HPDE6-E6E7 (cell line): Measurements from ENCODE around the gene TDRD9.

ENCODE experiments used
- DNase-seq: peaks from one replicate; pipeline ENCODE4 v3.0.0; 2011; ENCODE audit warnings: missing footprints; ENCODE audit errors: extremely low spot score

The TDRD9 gene

DNA sequence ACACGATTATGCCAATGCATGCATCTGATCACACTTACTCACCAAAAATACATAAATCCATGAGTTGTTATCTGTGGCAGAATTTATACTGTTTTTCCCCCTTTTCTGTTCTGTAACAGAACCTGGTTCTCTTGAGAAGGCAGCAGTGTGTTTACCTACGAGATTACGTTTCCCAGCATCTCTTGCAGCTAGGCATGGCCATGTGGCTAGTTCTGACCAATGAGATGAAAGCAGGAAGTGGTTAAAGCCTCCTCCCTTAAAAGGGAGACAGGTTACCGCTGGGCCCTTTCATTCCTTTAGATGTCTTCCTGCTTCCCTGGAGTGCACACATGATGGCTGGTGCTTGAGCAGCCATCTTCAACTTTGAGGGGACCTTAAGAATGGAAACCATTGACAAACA lies 145.5 kb downstream of the TDRD9 start:
- no peak for DNase-seq

DNA sequence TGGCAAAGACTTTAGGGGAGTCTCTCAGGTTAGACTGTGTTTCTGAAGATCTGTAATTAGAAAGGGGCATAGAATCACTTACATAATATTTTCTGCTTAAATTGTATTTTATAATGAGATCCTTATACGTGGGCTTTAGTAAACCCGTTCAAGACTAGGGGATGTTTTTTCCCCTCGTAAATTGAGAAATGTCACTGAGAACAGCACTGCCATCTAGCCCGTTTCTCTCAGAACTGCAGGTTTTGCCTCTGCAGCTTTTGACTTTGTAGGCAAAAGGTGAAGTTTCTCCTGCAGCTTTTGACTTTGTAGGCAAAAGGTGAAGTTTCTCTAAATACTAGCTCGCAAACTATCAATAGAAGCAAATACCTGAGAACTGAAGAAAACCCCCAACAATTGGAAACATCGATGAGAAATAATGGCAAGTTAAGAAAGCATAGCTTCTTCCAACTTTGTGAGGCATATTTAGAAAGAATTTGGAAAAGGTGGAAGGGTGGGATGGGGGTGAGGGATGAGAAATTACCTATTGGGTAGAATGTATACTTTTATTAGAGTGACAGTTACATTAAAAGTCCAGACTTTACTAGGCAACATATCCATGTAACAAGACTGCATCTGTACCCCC lies 147.4 kb downstream of the TDRD9 start:
- DNase-seq: no peak

DNA sequence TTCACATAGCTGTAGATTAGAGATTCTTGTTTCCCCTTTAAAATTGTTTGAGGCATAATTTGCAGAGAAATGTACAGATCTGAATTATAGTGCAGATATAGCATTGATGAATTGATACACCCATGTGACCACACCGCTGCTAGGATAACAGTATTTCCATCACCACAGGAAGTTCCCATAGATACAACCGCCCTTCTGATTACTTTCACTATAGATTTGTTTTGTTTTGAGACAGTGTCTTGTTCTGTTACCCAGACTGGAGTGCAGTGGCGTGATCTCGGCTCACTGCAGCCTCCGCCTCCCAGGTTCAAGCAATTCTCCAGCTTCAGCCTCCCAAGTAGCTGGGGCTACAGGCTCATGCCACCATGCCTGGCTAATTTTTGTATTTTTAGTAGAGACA lies 148.5 kb downstream of the TDRD9 start:
- DNase-seq: no peak

DNA sequence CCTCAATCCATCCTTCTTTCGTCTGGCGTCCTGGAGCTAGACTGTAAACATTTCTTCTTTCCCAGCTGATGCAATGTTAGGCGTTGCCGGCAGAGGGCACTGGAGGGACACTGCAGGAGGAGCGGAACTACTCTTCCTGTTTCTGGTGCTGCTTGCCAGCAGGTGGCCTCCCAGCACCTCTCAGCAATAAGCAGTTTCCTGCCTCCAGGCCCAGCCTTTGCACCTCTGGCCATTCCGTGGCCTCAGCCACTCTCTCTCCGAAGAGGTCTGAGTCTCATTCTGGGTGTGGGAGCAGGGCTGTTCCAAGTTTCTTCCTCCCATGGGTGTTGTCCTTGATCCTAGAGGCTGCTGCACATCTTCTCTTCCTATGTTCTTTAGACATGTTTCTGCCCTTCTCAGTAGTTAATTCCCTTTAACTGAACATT lies 149.8 kb downstream of the TDRD9 start:
- DNase-seq: peak; percentile 92

DNA sequence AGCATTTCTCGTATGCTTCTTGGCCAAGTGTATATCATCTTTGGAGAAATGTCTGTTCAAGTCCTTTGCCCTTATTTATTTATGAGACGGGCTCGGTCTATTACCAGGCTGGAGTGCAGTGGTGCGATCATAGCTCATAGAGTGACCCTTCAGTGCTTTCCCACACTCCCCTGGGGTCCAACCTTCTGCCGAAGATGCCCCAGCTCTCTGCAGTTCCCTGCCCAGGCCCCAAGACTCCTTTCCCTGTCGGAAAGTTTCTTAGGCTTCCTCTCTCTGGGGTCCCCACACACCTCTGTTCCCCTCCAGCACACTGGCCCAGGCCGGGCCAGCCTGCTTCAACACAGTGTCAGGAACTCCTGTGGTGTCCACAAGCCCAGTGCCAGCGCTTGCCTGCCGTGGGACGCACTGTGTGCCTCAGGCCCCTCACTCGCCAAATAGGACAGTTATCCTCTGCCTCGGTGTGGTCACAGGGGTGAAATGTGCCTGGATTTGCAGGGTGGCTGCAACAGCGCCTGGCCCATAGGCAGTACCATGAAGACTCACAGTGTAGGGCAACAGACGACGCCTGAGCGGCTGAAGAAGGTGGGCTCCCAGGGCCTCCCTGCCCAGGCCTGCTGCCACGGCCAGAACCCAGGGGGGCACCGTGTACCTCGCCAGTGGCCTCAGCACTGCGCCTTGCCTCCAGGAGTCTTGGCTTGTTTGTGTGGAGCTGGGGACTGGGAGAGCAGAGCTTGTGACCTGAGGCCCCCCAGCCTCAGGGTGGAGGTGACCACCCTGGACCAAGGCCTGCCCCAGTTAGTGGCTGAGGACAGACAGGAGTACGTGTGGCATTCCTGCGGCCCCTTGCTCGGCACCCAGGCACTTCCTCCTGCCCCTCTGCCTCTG lies 152.4 kb downstream of the TDRD9 start:
- DNase-seq: no peak

DNA sequence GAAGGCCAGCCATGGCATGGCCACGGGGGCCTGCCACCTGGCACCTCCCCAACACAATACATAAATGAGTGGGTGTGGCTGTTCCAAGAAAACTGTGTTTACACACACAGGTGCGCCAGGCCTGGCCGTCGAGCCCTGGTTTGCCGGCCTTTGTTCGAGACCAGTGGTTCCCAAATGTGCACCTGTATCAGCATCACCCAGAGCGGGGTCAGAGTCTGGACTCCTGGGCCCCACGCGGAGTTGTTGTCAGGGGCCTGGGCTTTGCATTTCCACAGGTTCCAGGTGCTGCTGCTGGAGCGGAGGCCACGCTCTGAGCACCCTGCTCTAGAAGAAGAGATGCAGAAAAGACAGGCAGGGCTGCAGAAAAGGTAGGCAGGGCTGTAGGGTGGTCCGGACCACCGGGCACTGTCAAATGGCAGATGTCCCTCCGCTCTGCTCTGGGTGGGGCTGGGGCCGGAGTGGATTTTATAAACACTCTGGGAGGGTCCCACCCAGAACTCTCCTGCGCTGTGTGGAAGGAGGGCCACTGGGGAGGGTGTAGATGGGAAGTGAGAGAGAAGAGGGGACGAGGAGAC lies 153.1 kb downstream of the TDRD9 start:
- no peak for DNase-seq

DNA sequence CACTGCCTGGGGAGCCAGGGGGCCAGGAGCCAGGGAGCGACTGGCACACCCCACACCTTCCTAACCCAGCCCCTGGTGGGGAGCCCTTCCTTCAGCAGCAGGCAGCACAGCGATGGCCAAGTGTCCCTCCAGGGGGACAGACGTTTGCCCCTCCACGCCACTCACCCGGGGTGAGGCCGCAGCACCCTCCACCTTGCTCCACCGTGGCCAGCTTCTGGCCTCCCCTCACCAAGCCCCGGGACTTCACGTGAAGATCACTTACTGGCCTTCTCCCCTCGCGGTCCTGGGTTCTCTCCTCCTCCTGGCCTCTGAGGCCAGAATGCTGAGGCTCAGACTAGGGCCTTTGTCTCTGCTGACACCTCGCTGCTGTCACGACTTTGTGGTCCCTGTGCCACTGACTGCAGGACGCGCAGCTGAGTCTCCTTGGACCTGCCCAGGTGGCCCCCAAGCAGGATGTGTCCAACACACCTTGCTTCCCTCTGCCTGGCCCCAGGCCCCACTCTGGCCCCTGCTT lies 153.8 kb downstream of the TDRD9 start:
- DNase-seq: no peak

DNA sequence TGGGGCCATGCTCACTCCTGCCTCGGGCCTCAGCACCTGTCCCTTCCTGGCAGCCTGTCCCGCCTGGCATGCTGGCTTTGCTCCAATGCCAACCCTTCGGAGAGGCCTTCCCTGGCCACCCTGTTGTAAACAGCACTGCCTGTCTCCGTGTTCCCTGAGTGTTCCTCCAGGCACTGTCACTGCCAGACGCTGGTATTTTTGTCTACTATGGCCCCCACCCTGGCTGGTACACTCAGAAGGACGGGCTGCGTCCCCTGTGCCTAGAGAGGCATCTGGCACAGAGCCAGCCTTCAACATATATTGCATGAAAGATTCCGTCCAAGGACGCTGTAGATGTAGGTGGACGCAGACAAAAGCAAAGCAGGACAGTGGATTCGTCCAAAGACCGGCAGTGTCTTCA lies 154.6 kb downstream of the TDRD9 start:
- no peak for DNase-seq

DNA sequence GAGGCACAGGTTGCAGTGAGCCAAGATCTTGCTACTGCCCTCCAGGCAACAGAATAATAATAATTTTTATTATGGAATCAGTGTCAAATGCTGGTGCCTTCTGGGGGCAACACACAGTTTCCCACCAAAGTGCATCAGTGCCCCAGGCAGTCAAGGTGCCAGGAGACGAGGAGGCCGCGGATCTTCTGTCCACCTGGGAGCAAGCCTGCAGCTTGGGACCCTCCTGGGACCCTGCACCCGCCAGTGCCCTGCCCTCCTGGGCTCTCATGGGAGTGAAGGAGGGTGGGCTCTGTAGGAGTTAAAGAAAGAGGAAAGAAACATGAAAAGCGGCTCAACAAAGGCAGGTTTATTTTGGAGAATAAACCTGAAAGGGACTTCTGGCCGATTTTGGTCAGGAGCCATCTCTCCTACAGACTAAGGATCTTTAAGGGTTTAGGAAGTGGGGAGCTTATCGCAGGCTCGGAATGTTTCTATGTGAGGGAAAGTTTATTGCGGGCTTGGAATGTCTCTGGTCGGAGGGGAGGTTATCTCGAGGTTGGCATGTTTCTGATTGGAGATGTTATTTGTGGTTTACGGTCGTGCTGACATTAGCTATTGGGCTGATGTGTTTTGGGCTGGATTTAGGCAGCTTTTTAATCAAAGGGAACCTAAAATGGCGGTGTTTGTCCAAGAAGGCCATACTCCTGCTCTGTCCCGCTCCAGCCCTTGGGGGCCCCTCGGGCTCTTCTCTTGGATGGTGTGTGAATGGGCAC lies 156.2 kb downstream of the TDRD9 start:
- DNase-seq: no peak

DNA sequence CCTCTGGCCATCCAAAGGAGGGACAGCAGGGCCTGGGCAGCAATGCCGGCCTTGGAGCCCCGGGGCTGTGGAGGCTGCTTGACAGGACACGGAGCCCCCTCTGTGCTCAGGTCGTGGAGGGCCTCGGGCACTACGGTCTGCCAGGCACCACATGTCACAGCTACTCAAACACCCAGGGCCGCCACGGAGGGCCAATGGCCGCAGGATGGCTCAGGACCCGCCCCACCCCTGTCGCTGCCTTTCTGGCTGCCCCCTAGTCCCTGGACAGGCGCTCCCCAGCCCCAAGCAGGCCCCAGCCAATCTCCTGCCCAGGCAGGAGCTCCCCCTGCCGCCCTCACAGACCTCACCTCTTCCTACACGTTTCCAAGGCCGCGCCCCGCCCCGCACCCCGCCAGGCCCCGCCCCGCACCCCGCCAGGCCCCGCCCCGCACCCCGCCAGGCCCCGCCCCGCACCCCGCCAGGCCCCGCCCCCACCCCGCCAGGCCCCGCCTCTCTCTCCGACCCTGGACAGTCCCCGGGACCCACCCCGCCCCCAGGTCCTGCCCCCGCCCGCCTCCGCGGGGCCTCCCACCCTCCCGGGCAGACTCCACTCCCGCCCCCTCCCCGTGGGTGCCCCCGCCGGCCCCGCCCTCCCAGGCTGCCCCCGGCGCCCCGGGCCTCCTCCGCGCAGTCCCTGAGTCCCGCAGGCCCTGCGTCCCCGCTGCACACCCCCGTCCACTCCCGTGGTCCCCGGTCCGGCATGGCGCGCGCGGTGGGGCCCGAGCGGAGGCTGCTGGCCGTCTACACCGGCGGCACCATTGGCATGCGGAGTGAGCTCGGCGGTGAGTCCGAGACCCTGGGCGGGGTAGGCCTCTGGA lies 157.0 kb downstream of the TDRD9 start, which contains the start of gene ASPG:
ASPG (plus strand) TSS at position 669 of the 857 bp plus-strand sequence; CDS start at position 740, 71 bp downstream.
- no peak for DNase-seq

DNA sequence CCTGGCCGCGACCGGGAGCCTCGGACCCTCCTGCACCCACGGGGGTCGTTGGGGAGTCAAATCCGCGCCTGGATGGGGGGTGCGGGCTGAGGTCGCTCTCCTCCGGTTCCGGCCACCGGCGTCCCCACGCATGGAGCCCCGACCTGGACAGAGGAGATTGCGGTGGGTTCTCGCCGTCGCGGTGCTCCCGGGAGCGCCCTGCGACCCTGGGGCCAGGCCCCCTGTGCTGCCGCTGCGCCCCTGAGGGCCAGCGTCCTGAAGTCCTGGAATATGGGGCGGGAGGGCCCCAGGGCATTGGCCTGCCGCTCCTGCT lies 157.6 kb downstream of the TDRD9 start:
- no peak for DNase-seq

DNA sequence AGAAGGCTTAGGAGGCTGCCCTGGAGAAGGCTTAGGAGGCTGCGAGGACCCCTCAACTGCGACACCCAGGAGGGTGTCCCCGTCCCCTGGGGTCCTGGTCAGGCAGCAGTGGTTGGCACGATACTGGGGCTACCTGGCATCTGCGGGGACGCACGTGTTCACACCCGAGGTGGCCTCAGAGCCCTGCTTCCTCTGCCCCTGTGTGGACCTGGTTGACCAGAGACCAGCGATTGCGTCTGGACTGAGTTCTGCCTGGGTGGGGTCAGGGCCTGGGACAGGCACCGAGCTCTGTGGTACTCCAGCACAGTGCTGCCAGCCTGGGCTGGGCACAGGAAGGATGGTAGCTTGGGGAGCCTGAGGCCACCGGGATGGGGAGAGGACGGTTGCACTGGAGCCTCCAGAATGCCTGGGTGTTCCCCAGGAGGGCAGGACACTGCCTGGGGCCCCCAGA lies 158.0 kb downstream of the TDRD9 start:
- DNase-seq: no peak

DNA sequence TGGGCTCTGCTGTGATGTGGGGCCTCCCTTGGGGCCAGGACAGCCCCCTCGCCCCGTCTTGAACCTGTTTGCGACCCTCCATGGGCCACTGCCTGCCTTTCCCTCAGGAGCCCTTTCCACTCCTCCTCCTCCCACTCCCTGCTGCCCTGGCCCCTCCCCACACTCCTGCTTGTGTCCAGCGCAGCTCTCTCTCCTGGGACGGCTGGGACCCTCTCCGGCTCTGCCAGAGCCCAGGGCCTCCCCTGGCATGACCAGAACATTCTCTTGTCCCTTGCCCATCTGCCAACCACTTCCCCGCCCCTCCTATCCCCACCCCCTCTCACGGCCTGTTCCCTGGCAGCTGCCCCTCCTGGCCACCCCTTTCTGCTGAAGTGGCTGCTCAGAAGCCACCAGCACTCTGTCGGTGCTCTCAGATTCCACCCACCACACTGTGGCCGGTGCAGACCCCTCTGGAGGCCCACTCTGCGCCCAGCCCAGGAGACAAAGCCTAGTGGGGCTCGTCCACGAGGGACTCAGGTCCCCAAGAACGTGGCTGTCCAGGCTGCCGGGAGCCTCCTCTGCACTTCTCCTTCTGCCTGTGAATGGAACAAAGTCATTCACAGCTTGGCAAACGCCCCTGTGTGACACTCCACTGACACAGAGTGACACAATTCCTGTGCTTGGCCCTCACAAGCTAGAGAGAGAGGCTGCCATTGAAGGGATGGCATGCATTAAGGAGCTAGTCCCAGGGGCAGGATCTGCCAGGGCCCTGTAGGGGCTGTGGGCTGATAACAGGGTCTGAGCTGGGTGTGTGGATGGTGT lies 158.6 kb downstream of the TDRD9 start:
- DNase-seq: no peak

DNA sequence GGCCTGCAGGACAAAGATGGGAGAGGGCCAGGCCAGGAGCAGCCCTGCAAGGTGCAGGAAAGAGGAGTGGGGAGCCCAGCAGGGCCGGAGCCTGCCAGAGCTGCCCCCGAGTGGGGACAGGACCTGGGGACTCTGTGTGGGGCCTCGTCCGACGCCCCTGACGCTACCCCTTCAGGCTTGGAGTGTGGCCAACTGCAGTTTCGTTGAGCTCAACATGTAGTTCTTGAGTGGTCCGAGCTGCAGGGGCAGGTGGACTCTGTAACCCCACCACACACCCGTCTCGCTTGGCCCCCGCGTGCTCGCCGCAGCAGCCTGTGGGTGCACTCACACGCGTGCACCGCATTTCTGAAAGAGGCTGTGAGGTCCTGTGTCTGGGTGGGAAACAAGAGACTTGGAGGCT lies 159.2 kb downstream of the TDRD9 start:
- no peak for DNase-seq

DNA sequence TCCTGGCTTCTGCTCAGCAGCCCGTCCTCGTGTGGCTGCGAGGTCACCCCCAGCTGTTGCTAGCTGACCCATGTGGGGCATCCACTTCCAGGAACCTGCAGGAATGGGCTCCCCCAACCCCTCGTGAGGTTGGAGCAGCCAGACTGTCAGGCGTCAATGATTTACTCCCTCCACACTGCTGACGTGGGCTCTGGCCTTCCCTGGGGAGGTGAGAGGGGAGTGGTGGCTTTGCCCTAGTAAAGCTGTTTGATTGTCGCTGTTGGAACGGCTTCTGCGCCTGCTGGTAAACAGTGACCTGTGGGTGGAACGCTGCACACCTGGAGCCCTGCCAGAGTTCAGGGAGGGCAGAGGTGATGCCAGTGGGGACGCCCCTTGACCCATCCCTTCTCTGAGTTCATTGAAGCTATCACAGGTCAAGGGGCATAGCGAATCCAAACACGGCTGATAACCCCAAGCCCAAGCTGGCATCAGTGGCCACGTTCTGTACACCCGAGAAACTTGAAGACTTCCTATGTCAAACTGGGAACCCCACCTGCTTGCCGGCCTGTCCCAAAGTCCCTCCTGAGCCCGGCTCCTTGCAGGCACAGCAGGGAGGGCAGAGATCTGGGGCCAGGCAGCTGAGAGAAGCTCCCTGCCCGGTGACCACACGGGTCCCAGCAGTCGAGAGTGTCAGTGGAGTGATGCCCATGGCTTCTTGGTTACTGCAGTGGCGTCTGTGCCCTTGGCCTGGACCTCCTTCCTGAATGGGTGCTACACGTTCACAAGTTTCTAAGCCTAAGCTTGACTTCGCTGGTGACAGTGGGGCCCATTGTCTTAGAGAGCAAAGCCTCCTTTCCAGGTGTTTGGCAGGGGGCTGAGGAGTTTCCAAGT lies 160.0 kb downstream of the TDRD9 start:
- no peak for DNase-seq

DNA sequence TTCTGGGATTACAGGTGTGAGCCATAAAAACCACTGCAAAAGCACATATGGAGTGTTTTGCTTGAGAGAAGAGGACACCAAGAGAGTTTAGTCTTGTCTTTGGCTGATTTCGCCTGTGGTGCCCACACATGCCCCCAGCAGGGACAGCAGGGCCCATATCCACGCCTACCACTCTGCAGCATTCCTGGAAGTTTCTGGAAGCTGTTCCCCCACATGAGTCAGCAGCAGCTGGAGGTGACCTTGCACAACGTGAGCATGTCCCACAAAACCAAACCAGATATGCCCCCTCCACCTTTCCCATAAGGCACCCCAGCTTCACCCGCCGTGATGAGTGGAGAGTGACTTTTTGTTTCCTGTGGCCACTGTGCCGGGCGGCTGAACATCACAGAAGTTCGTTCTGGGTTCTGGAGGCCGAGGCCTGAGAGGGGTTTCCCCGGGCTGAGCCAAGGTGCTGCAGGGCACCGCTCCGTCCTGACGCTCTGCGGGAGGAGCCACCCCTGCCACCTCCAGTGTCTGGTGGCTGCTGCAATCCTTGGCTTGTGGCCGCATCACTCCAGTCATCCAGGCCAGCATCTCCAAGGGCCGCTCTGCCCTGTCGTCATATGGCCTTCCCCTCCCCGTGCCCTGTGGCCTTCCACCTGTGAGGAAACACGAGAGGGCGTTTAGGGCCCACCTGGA lies 162.0 kb downstream of the TDRD9 start:
- DNase-seq: no peak

DNA sequence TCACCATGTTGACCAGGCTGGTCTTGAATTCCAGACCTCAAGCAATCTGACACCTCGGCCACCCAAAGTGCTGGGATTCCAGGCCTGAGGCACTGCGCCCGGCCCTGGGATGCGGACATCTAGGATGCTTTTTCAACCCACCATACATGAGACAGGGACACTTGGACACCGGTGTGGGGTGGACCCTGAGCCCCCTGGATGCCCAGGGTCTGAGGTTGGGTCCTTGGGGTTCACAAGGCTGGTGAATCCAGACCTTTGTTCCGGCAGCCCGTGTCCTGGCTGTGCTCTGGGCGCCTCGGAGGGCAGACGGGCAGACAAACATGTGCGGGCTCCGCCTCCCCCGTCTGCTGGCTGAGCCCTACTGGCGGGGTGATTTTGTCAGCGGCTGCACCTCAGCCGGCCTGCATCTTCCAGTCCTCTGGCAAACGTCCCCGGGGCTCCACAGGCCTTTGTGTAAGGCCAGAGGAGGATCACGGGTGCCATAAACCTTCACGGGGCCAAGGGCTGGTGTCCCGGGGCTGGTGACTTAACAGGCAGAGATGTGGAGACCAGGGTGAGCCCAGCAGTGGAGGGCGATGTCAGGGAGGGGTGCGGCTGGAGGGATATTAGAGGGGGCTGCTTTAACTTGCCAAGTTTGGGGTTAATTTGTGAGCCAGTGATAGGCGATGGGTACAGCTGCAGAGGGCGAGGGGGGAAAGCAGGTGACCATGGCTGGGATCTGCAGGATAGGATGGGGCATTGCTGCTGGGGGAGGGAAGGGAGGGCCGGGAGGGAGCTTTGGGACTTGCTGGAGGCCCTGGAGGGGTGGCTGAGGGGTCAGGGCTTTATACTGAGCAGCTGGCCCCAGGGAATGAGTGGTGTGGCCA lies 163.0 kb downstream of the TDRD9 start:
- DNase-seq: no peak
